Fibroblast of lung (primary cell): ENCODE data around the gene ARRB1. TPM values are rescaled to one million over a fixed set of nuclear protein-coding genes. Genes with fewer than 3 reads are reported as not detected.
A peak's percentile ranks its signal among the peaks of the same experiment; 100 is the strongest.

Source experiments
- DNase-seq, 2 donors: peaks; one replicate each; pipeline versions ENCODE4 v3.0.0 to v3.0.0-alpha.2; 2010; ENCODE audit warnings: low read depth in 2 of 2
- H2AFZ ChIP-seq: 2 replicates; pipeline ENCODE4 v1.5.1; 2012; ENCODE audit warnings: low read length, control low read depth, inconsistent platforms
- H3K27ac ChIP-seq: 2 replicates; pipeline ENCODE4 v1.5.1; 2011; ENCODE audit warnings: low read length, control low read depth; ENCODE audit not compliant: insufficient read depth
- H3K27me3 ChIP-seq: 2 replicates; pipeline ENCODE4 v1.5.1; 2011; ENCODE audit warnings: mild to moderate bottlenecking, low read length; ENCODE audit not compliant: control insufficient read depth, insufficient read depth
- H3K36me3 ChIP-seq: 2 replicates; pipeline ENCODE4 v1.5.1; 2011; ENCODE audit warnings: low read length; ENCODE audit not compliant: control insufficient read depth, insufficient read depth
- H3K4me1 ChIP-seq: 2 replicates; pipeline ENCODE4 v1.5.1; 2011; ENCODE audit warnings: low read length; ENCODE audit not compliant: control insufficient read depth, insufficient read depth; ENCODE audit errors: extremely low read depth
- H3K4me2 ChIP-seq: 2 replicates; pipeline ENCODE4 v1.5.1; 2011; ENCODE audit warnings: low read length, control low read depth; ENCODE audit not compliant: insufficient read depth; ENCODE audit errors: extremely low read depth
- H3K4me3 ChIP-seq, 4 experiments: fragments of 200-600 bp in 1 of 4; sonication (generic) in 1 of 4; replicated peaks in 1 of 4; 2 replicates each; pipeline ENCODE4 v1.5.1; 2011 to 2016; ENCODE audit warnings: low read length in 4 of 4, low read depth in 3 of 4, mild to moderate bottlenecking in 3 of 4, control low read depth in 2 of 4, inconsistent platforms in 1 of 4, mixed read lengths in 1 of 4; ENCODE audit not compliant: insufficient read depth in 1 of 4; ENCODE audit errors: control extremely low read depth in 1 of 4
- H3K79me2 ChIP-seq: 2 replicates; pipeline ENCODE4 v1.5.1; 2012; ENCODE audit warnings: mild to moderate bottlenecking, low read length, inconsistent platforms; ENCODE audit not compliant: control insufficient read depth, insufficient read depth
- H3K9ac ChIP-seq: 2 replicates; pipeline ENCODE4 v1.5.1; 2011; ENCODE audit warnings: mild to moderate bottlenecking, low read length, control low read depth; ENCODE audit not compliant: insufficient read depth
- H3K9me3 ChIP-seq: 2 replicates; pipeline ENCODE4 v1.5.1; 2012; ENCODE audit warnings: low read depth, low read length; ENCODE audit not compliant: control insufficient read depth, insufficient read depth
- H4K20me1 ChIP-seq: 2 replicates; pipeline ENCODE4 v1.5.1; 2011; ENCODE audit warnings: low read length; ENCODE audit not compliant: control insufficient read depth, insufficient read depth; ENCODE audit errors: extremely low read depth
- CTCF ChIP-seq, 2 donors: IDR thresholded peaks in 1 of 2; conservative IDR thresholded peaks in 1 of 2; 1 replicate in 1 of 2; 2 replicates in 1 of 2; pipeline ENCODE4 v1.5.1; 2011 to 2012; ENCODE audit warnings: low read length in 2 of 2, control low read depth in 1 of 2, inconsistent platforms in 1 of 2, low read depth in 1 of 2, mild to moderate bottlenecking in 1 of 2
- EZH2 ChIP-seq: IDR thresholded peaks from 2 replicates; pipeline ENCODE4 v1.5.1; 2012; ENCODE audit warnings: low read length, control low read depth, mild to moderate bottlenecking; ENCODE audit errors: missing control alignments
- polyA plus RNA-seq, 2 donors: library from polyadenylated mRNA; depleted of rRNA in 1 of 2; stranded (reverse) in 1 of 2; unstranded in 1 of 2; fragments of >200 nt; gene quantifications; 2 replicates each; pipeline ENCODE4 v1.2.1, GENCODE V29; 2011 to 2012; ENCODE audit warnings: missing spikeins in 1 of 2
- total RNA-seq: library from RNA; depleted of rRNA; stranded (reverse); fragments of >200 nt; gene quantifications from 2 replicates; pipeline ENCODE4 v1.2.1, GENCODE V29; 2014

Gene ARRB1
- total and polyA plus RNA-seq, 2 donors (not counting 1 experiment from before 2014, with no cell fraction given): 4.3 to 18.9 TPM

- no peak for DNase-seq
- no peak overlapping the region for H2AFZ ChIP-seq
- no peaks in the 10 kb centered on the region for H3K27me3 ChIP-seq
- no peak overlapping the region for H3K27ac ChIP-seq
- no peaks in the 10 kb centered on the region for H4K20me1 ChIP-seq
- H3K9ac ChIP-seq: no peak overlapping the region
- no peaks in the 10 kb centered on the region for H3K9me3 ChIP-seq
- no peaks in the 10 kb centered on the region for H3K4me1 ChIP-seq
- no peaks in the 10 kb centered on the region for H3K79me2 ChIP-seq
- H3K4me2 ChIP-seq: no peak overlapping the region
- H3K4me3 ChIP-seq: no peak overlapping the region
- no peaks in the 10 kb centered on the region for H3K36me3 ChIP-seq
- TF ChIP-seq CTCF (conservative IDR thresholded peaks at IDR 0.05 in 1 of 2, IDR thresholded peaks at IDR 0.05 in 1 of 2; ENCODE audit: low read depth in 1 of 2, low read length in 2 of 2): peak in 1 of 2 donors; percentile 15
- TF ChIP-seq EZH2: no peak
These were observed 24.7 kb upstream of the ARRB1 start for GRCh38 chr11:75376175-75376574.

GRCh38 chr11:75375626-75376025 is 24.2 kb upstream of the ARRB1 start:
- H3K27me3 ChIP-seq: no peaks in the 10 kb centered on the region

GRCh38 chr11:75374646-75375045 is 23.2 kb upstream of the ARRB1 start:
- no peak overlapping the region for H3K4me2 ChIP-seq
- no peaks in the 10 kb centered on the region for H4K20me1 ChIP-seq
- H3K4me1 ChIP-seq: no peaks in the 10 kb centered on the region
- no peak for TF ChIP-seq CTCF (conservative IDR thresholded peaks at IDR 0.05 in 1 of 2, IDR thresholded peaks at IDR 0.05 in 1 of 2; ENCODE audit: low read depth in 1 of 2, low read length in 2 of 2)
- TF ChIP-seq EZH2: no peak
- H3K4me3 ChIP-seq: no peak overlapping the region
- H3K79me2 ChIP-seq: no peaks in the 10 kb centered on the region
- no peak for DNase-seq
- no peak overlapping the region for H3K9ac ChIP-seq
- H3K27me3 ChIP-seq: peaks cover 2% of the 10 kb centered on the region
- no peak overlapping the region for H3K27ac ChIP-seq
- H3K9me3 ChIP-seq: no peaks in the 10 kb centered on the region
- H3K36me3 ChIP-seq: no peaks in the 10 kb centered on the region
- H2AFZ ChIP-seq: no peak overlapping the region

More at GRCh38 chr11:75375626-75376025, 24.2 kb upstream of the ARRB1 start:
- no peaks in the 10 kb centered on the region for H3K4me1 ChIP-seq
- no peak overlapping the region for H3K4me2 ChIP-seq
- no peaks in the 10 kb centered on the region for H3K79me2 ChIP-seq
- no peak overlapping the region for H3K4me3 ChIP-seq
- TF ChIP-seq CTCF (conservative IDR thresholded peaks at IDR 0.05 in 1 of 2, IDR thresholded peaks at IDR 0.05 in 1 of 2; ENCODE audit: low read depth in 1 of 2, low read length in 2 of 2): no peak
- TF ChIP-seq EZH2: no peak
- no peaks in the 10 kb centered on the region for H3K9me3 ChIP-seq
- no peak overlapping the region for H2AFZ ChIP-seq
- DNase-seq: no peak
- H3K36me3 ChIP-seq: no peaks in the 10 kb centered on the region
- no peaks in the 10 kb centered on the region for H4K20me1 ChIP-seq
- H3K27ac ChIP-seq: no peak overlapping the region
- H3K9ac ChIP-seq: no peak overlapping the region
